Hematopoietic multipotent progenitor cell treated with erythropoietin and hydrocortisone succinate and interleukin-3 and kit ligand, for 6 days (in vitro differentiated cells): ENCODE measurements around the gene CCNG2.

Experiments used
- DNase-seq: peaks from one replicate; pipeline ENCODE4 v3.0.0-alpha.2; 2015

CCNG2 gene

GRCh38 chr4:77179519-77179918, 22.5 kb downstream of the CCNG2 start:
- peak; percentile 76 for DNase-seq

GRCh38 chr4:77181720-77182119, 24.7 kb downstream of the CCNG2 start:
- no peak for DNase-seq

- no peak for DNase-seq
Observed at GRCh38 chr4:77183777-77184420, 26.9 kb downstream of the CCNG2 start.

GRCh38 chr4:77184974-77185373, 28.0 kb downstream of the CCNG2 start:
- DNase-seq = no peak

GRCh38 chr4:77185686-77186085, 28.7 kb downstream of the CCNG2 start:
- DNase-seq = no peak

- DNase-seq = no peak
Observed at GRCh38 chr4:77187322-77187721, 30.3 kb downstream of the CCNG2 start.

GRCh38 chr4:77188498-77189220, 31.7 kb downstream of the CCNG2 start:
- no peak for DNase-seq

GRCh38 chr4:77189412-77189811, 32.4 kb downstream of the CCNG2 start:
- DNase-seq = no peak

- DNase-seq = no peak
Observed at GRCh38 chr4:77190053-77190452, 33.0 kb downstream of the CCNG2 start.

GRCh38 chr4:77193046-77193445, 36.0 kb downstream of the CCNG2 start:
- no peak for DNase-seq

- peak; percentile 90 for DNase-seq
Observed at GRCh38 chr4:77193511-77194102, 36.6 kb downstream of the CCNG2 start.

- no peak for DNase-seq
Observed at GRCh38 chr4:77194366-77194765, 37.4 kb downstream of the CCNG2 start.

GRCh38 chr4:77194989-77195388, 38.0 kb downstream of the CCNG2 start:
- no peak for DNase-seq

- DNase-seq = peak; percentile 73
Observed at GRCh38 chr4:77196866-77197265, 39.9 kb downstream of the CCNG2 start.

- no peak for DNase-seq
Observed at GRCh38 chr4:77197361-77197760, 40.4 kb downstream of the CCNG2 start.

- no peak for DNase-seq
Observed at GRCh38 chr4:77197831-77198230, 40.8 kb downstream of the CCNG2 start.

- no peak for DNase-seq
Observed at GRCh38 chr4:77199276-77199675, 42.3 kb downstream of the CCNG2 start.

- DNase-seq = no peak
Observed at GRCh38 chr4:77199701-77200100, 42.7 kb downstream of the CCNG2 start.

GRCh38 chr4:77201343-77201742, 44.3 kb downstream of the CCNG2 start:
- DNase-seq = no peak

- no peak for DNase-seq
Observed at GRCh38 chr4:77201857-77202256, 44.9 kb downstream of the CCNG2 start.

- no peak for DNase-seq
Observed at GRCh38 chr4:77202491-77202890, 45.5 kb downstream of the CCNG2 start.

- peak; percentile 93 for DNase-seq
Observed at GRCh38 chr4:77203380-77204197, 46.6 kb downstream of the CCNG2 start.

- no peak for DNase-seq
Observed at GRCh38 chr4:77204621-77205020, 47.6 kb downstream of the CCNG2 start.
